ENCODE data around the gene RNASEH2A. TPM values are rescaled to one million over a fixed set of nuclear protein-coding genes. Genes with fewer than 3 reads are reported as not detected.

The RNASEH2A gene
- total RNA-seq, 1 experiment from 2014 or later = 79.5 TPM

- H2AFZ ChIP-seq (ENCODE audit: low read length) = no peak overlapping the region
- no peaks in the 10 kb centered on the region for H4K20me1 ChIP-seq (ENCODE audit: control insufficient read depth, insufficient read depth, insufficient read length)
- peaks cover 8% of the 10 kb centered on the region for H3K27me3 Mint-ChIP-seq (ENCODE audit: low read depth)
- peak overlapping the region; percentile 85 to 87 for H3K4me3 Mint-ChIP-seq
- no peak overlapping the region for H4K5ac ChIP-seq (ENCODE audit: insufficient read length, low read depth, low read length)
- H2BK20ac ChIP-seq (ENCODE audit: low read depth, low read length, poor library complexity, severe bottlenecking) = no peak overlapping the region
- peak overlapping the region; percentile 59 for H3K9ac ChIP-seq (ENCODE audit: extremely low read depth, insufficient read length, low read length)
- H3K4me1 Mint-ChIP-seq = peaks cover 40 to 41% of the 10 kb centered on the region in 2 experiments
- H3K9me3 ChIP-seq (ENCODE audit: control insufficient read depth, low read depth, low read length) = no peaks in the 10 kb centered on the region
- no peak for TF ChIP-seq CTCF (conservative IDR thresholded peaks at IDR 0.05)
- DNase-seq = no peak
- H3T11ph ChIP-seq (ENCODE audit: low read length) = no peak overlapping the region
- peak overlapping the region; percentile 92; the same call in 1 of the 2 replicates for H3K14ac ChIP-seq (ENCODE audit: insufficient read depth, low read length)
- no peaks in the 10 kb centered on the region; the same call in 1 of the 2 replicates for H3K27me3 ChIP-seq (ENCODE audit: insufficient read depth, low read length)
- no peaks in the 10 kb centered on the region for H3K9me3 Mint-ChIP-seq
- no peak overlapping the region for H3K23ac ChIP-seq (ENCODE audit: insufficient read length, low read depth, low read length)
- no CpG with 5 or more reads among the region's 22 CpGs for WGBS (ENCODE audit: extremely low coverage, insufficient read length, low lambda C conversion rate)
- no peaks in the 10 kb centered on the region for H3K79me1 ChIP-seq (ENCODE audit: insufficient read depth, low read depth, low read length, poor library complexity, severe bottlenecking)
- H3K23me2 ChIP-seq (ENCODE audit: insufficient read length, low read depth, low read length, poor library complexity, severe bottlenecking) = peaks cover 37% of the 10 kb centered on the region
- H4K91ac ChIP-seq (ENCODE audit: insufficient read length, low read depth, low read length) = no peak overlapping the region
- no peak overlapping the region for H3K27ac Mint-ChIP-seq
- H3K4ac ChIP-seq (ENCODE audit: low read depth, low read length) = no peak overlapping the region
- H3K4me2 ChIP-seq (ENCODE audit: insufficient read depth, insufficient read length, low read length) = peak overlapping the region; percentile 48
- H3K36me3 Mint-ChIP-seq (ENCODE audit: insufficient read depth in 1 of 3, low read depth in 3 of 3) = peaks cover 0 to 13% (median 10%) of the 10 kb centered on the region in 3 experiments; a peak in 5 of 7 replicates
- H3K79me2 ChIP-seq (ENCODE audit: insufficient read depth, low read length) = no peaks in the 10 kb centered on the region
- no peak overlapping the region for H3K56ac ChIP-seq (ENCODE audit: insufficient read length, low read depth, low read length)
- no peak overlapping the region for H2BK15ac ChIP-seq (ENCODE audit: low read depth, low read length)
- peaks cover 2% of the 10 kb centered on the region; the same call in 1 of the 2 replicates for H3K4me1 ChIP-seq (ENCODE audit: insufficient read depth, low read length)
- H2BK120ac ChIP-seq (ENCODE audit: low read depth, low read length, poor library complexity, severe bottlenecking) = no peak overlapping the region
- H2AK5ac ChIP-seq (ENCODE audit: insufficient read length, low read length) = no peak overlapping the region
- no peak overlapping the region for H2BK5ac ChIP-seq (ENCODE audit: insufficient read length, low read length)
- no peak overlapping the region for H2BK12ac ChIP-seq (ENCODE audit: insufficient read length, low read depth, low read length)
- peak overlapping the region; percentile 82 for H3K18ac ChIP-seq (ENCODE audit: insufficient read length, low read depth, low read length)
- no peak overlapping the region for H3K27ac ChIP-seq (ENCODE audit: insufficient read length, low read depth, low read length)
- no peak overlapping the region for H4K8ac ChIP-seq (replicated peaks; ENCODE audit: insufficient read length, low read depth, low read length)
These were observed 13.5 kb upstream of the RNASEH2A start for GRCh38 chr19:12792853-12793289.
